Retina (tissue), 1 donor: ENCODE data around the gene PIGN.
A peak's percentile ranks its signal among the peaks of the same experiment; 100 is the strongest.
"Not testable (repeated sequence)": the region's sequence is repeated elsewhere in the genome, so short reads cannot be mapped to it uniquely, and the experiment has no call there.

Experiments
- DNase-seq: peaks from one replicate; pipeline ENCODE4 v3.0.0-alpha.2; 2016

PIGN gene

DNA sequence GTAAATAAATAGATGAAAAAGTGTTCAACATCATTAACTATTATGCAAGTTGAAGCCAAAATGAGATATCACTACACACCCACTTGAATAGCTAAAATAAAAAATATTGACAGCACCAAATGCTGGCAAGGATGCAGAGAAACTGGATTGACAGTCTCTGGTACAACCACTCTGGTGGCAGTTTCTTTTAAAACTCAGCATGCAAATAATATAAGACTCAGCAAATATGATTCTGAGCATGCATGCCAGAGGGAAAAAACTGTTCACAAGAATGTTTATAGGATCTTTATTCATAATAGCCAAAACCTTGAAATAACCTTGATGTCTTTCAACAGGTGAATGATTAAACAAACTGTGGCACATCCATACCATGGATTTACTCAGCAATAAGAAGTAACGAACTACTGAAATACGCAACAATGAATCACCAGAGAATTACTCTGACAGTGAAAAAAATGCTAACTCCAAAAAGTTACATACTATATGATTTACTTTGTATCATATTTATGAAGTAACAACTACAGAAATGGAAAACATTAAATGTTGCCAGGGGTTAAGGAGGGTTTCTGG, 131.8 kb downstream of the PIGN start:
- DNase-seq = no peak

- no peak for DNase-seq
Observed at GRCh38 chr18:62048279-62048678, 138.6 kb downstream of the PIGN start.

DNA sequence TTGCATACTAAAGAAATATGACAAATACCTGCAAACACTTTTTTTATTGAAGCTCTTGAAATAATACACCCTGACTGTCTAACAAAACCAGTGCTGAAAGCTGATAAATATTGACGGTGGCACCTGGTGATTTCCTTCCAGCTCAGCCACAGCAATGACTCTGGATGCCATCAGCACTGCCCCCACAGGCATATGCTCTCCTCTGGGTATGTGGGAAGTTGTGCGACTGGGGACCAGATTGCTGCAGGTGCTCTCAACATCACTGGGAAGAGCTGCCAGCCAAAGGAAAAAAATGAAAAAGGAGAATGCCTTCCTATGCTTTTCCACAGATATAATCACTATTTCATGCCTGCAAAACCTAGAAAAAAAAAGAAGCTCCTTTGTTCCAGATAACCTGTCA, 141.5 kb downstream of the PIGN start:
- peak; percentile 16 for DNase-seq

DNA sequence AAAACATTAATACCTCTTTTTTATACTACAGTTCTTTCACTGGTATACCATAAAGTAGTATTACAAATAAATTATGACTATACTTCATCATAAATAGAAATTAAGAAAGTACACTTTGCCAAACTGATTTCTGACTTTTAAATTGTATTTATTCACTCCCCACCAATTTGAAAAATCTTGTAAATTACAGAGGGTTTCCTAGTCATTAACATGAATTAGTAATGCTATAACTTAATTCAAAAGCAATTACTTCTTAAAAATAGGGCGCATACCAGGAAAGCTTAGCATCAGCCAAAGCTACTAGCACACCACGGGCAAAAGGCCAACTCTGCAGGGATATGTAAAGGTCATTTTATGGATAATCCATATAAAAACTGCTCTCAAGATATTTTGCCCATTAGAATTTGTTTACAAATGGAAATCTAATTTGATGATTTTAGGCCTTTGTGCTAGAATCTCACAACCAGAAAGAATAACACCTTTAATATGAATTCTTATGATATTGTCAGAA, 142.3 kb downstream of the PIGN start:
- no peak for DNase-seq

- no peak for DNase-seq
Observed at GRCh38 chr18:62037989-62038778, 148.7 kb downstream of the PIGN start.

GRCh38 chr18:62037012-62037742, 149.7 kb downstream of the PIGN start:
- DNase-seq = no peak

- not testable (repeated sequence) for DNase-seq
Observed at GRCh38 chr18:62034286-62034685, 152.6 kb downstream of the PIGN start.

- DNase-seq = no peak
Observed at GRCh38 chr18:62033756-62034155, 153.1 kb downstream of the PIGN start.

DNA sequence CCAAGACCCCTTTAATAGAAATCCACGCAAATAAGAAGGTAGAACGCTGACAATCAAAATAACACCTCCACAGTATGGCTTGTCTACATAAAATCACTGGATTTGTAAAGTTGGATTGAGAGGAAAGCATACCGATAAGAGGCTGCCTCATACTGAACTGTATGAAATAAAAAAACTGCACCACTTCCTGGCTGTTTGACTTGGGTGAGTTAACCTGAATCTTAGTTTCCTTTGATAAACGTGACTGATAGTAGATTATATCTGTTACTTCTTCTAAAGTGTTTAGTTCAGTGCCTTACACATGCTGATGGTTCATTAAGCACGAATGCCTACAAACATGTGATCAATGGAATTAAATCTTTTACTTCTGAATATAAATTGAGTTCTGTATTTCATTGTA, 153.6 kb downstream of the PIGN start:
- DNase-seq = no peak

- no peak for DNase-seq
Observed at GRCh38 chr18:62030091-62030985, 156.5 kb downstream of the PIGN start.

DNA sequence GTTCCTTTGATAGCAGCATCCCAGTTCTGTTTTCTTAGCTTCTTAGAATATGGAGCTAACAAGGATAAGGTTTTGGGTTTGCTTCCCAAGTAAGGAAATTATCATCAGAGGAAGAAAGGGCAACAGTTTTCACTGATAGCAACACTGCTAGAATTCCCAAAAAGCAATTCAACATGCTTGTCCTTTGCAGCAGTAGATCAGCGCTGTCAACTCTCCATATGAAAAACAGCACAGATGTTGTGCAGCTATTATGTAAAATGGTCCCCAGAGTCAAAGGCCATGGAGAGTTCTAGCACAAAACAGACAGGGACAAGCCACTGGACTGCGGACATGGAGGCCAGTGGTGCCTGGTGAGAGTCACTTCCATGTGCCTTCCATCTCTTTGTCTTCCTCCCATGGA, 158.1 kb downstream of the PIGN start:
- DNase-seq = no peak

DNA sequence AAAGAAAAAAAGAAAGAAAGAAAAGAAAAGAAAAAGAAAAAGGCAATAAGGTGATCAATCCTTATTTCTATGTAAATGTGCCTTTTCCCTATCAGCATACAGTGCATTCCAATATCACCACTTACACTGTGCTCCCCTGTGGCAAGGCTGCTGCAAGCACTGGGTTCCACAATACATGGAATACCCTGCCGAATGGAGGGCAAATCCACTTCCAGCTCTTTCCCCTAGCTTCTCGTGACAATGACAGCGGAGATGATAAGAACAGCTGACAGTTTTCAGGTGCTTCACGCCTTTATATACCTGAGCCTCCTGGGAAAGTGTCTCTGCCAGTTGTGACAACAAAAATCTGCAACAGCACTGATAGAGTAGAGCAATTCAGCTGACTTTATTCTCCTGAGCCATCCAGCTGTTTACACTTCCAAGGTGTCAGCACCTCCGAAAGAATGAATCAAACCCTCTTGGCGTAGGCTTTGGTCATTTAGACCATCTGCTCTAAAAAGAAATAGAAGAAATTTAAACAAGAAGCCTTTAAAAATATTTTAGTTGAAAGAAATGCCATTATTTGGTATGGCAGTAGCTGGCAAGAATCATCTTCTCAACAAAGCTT, 158.8 kb downstream of the PIGN start:
- DNase-seq = no peak

DNA sequence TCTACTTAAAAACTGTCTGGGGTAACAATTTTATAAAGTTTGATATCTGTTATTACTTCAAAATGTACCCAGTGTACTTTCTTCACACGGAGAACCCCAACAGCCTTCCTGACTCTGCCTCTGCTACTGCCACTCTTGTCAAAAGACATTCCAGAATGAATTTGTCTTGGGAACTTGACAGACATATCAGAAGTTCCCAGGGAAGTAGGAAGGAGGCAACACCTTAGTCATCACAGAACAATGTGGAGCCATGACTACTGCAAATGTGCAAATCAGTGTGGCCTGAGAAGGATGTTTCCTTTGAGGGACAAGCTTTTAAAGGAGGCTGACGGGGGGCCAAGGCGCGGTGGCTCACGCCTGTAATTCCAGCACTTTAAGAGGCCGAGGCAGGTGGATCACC, 160.3 kb downstream of the PIGN start:
- no peak for DNase-seq

DNA sequence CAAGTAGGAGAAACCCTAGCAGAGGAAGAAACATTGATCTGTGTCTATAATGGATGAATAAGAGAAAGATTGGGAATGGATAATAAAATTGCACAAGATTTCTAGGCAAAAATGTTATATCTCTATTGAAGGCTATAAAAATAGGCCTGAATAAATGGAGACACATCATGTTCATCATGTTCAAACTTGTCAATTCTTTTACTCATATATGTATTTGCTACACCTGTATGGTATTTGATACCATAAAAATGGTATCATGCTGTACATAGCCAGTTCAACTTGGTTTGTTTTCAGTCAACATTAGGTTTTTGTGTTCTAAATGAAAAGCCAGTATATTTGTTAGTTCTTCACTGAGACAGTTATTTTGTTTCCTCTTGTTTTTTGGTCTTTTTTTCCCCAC, 161.9 kb downstream of the PIGN start:
- DNase-seq = no peak

DNA sequence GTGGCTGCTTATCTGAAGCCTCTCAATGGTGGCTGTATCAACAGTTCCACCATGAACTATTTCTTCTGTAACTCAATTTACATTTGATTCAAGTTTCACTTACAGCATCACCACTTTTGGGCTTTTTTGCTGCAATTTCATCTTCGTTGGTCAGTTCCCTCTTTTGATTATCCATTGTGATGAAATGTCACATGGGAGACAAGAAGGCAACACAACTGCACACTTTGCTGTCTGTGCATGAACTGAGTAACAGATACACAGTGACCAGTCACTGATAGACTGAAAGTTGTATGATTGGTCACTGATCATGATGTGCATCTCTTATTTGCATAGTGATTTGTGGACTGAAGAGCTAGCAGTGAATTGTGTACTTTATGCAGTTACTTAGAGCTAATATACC, 163.3 kb downstream of the PIGN start:
- no peak for DNase-seq

GRCh38 chr18:62018759-62019041, 168.2 kb downstream of the PIGN start:
- DNase-seq = no peak

GRCh38 chr18:62018034-62018758, 168.7 kb downstream of the PIGN start:
- no peak for DNase-seq

DNA sequence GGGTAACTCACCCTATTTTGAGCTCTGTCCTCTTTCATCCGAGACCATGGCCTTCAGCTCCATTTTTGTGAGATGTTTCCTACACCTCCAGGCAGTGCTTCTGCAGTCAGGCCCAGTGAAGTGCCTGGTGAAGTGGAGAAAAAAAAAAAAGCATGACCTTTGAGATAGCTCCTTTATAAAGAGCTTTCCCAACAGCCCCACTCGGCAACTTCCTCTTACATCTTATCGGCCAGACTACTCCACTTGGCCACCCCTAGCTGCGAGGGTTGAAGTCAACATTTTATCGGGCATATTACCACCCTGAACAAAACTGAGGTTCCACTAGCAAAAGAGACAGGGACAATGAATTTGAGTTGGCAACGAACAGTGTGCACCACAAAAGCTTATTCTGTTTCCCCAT, 169.2 kb downstream of the PIGN start:
- DNase-seq = no peak

- no peak for DNase-seq
Observed at GRCh38 chr18:62011416-62011815, 175.4 kb downstream of the PIGN start.

GRCh38 chr18:62009521-62009920, 177.3 kb downstream of the PIGN start:
- DNase-seq = no peak

DNA sequence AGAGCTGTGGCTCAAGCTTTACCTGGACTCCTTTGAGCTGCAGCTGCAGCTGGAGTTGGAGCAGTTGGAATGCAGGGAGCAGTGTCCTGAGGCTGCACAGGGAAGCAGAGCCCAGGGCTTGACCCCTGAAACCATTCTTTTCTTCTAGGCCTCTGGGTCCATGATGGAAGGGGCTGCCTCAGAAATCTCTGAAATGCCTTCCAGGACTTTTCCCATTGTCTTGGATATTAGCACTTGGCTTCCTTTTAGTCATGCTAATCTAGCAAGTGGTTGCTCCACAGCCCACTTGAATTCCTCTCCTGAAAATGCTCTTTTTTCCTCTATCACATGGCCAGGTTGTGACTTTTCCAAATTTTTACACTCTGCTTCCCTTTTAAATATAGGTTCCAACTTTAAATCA, 185.5 kb downstream of the PIGN start:
- no peak for DNase-seq

DNA sequence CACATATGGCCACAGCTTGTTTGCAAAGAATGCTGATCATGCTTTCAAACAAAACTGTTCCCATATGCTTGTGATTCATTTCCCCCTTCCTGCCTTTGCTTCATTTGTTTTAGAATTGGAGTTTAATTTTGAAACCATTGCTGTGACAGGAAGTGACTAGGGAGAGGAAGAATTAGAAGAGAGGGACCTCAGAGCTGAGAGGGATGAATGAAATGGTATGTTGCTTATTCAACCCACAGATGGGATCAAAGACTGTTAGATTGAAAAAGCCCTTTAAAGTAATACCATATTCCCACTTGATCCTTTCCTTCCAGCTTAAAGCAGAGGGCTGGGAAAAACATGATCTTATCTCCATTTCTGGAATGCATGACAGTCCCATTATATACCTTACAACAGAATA, 187.9 kb downstream of the PIGN start:
- no peak for DNase-seq
